CD4-positive, alpha-beta T cell (primary cell): ENCODE measurements around the gene SPINT2. TPM values are rescaled to one million over a fixed set of nuclear protein-coding genes. Genes with fewer than 3 reads are reported as not detected.

ENCODE experiments used
- ATAC-seq: fragments of 200-7000 bp; cut with Tn5 transposase; one replicate; pipeline ENCODE4 v1.10.0; 2022; ENCODE audit warnings: mild to moderate bottlenecking; ENCODE audit not compliant: poor library complexity
- CTCF ChIA-PET: fragments of 350-600 bp; sonication (Branson Sonifier 250); formaldehyde crosslinking; loops from one replicate; lab custom pipeline; 2021; ENCODE audit warnings: antibody characterized with exemption, inconsistent platforms; lab: Charles Lee
- POLR2A ChIA-PET: fragments of 350-600 bp; sonication (Branson Sonifier 250); formaldehyde crosslinking; loops from one replicate; lab custom pipeline; 2021; ENCODE audit warnings: antibody characterized with exemption, inconsistent platforms; lab: Charles Lee
- DNase-seq, 14 experiments: peaks; one replicate each; pipeline ENCODE4 v3.0.0-alpha.2; 2013 to 2020; ENCODE audit warnings: mixed read lengths in 2 of 14
- H3K27ac ChIP-seq, 2 donors: one replicate each; pipeline versions ENCODE4 v1.5.1 to v1.7.0; 2013; ENCODE audit warnings: low read length in 2 of 2, low read depth in 1 of 2, mild to moderate bottlenecking in 1 of 2
- H3K27me3 ChIP-seq, 2 experiments: 1 replicate in 1 of 2; 2 replicates in 1 of 2; pipeline versions ENCODE4 v1.6.1 to v1.7.0; 2013; ENCODE audit warnings: low read length in 2 of 2, control low read depth in 1 of 2, mild to moderate bottlenecking in 1 of 2, moderate library complexity in 1 of 2; ENCODE audit not compliant: insufficient read depth in 2 of 2, control insufficient read depth in 1 of 2
- H3K36me3 ChIP-seq: one replicate; pipeline ENCODE4 v1.6.1; 2013; ENCODE audit warnings: low read length, control low read depth; ENCODE audit not compliant: insufficient read depth
- H3K4me1 ChIP-seq: one replicate; pipeline ENCODE4 v1.6.1; 2013; ENCODE audit warnings: low read length, control low read depth; ENCODE audit not compliant: insufficient read depth
- H3K4me3 ChIP-seq: one replicate; pipeline ENCODE4 v1.5.1; 2013; ENCODE audit warnings: mild to moderate bottlenecking, low read length, moderate library complexity
- H3K9me3 ChIP-seq, 2 experiments: 1 replicate in 1 of 2; 2 replicates in 1 of 2; pipeline versions ENCODE4 v1.6.1 to v1.7.0; 2013; ENCODE audit warnings: low read length in 2 of 2, mild to moderate bottlenecking in 2 of 2, control low read depth in 1 of 2, moderate library complexity in 1 of 2; ENCODE audit not compliant: control insufficient read depth in 1 of 2, insufficient read depth in 1 of 2
- H3K27ac Mint-ChIP-seq: one replicate; pipeline ENCODE4 v1.8.0; 2020; ENCODE audit warnings: mixed read lengths
- H3K27me3 Mint-ChIP-seq: one replicate; pipeline ENCODE4 v1.8.0; 2021; ENCODE audit warnings: mixed read lengths
- H3K36me3 Mint-ChIP-seq: one replicate; pipeline ENCODE4 v1.8.0; 2021; ENCODE audit warnings: low read depth, mixed read lengths
- H3K4me1 Mint-ChIP-seq: one replicate; pipeline ENCODE4 v1.8.0; 2021; ENCODE audit warnings: low read depth, mixed read lengths
- H3K4me3 Mint-ChIP-seq: one replicate; pipeline ENCODE4 v1.8.0; 2020; ENCODE audit warnings: mild to moderate bottlenecking, mixed read lengths
- H3K9me3 Mint-ChIP-seq: one replicate; pipeline ENCODE4 v1.8.0; 2020; ENCODE audit warnings: mixed read lengths
- intact Hi-C, 2 experiments: fragments of 100-400 bp; cut with DNase I in 1 of 2; cut with micrococcal nuclease in 1 of 2; formaldehyde crosslinking; loops; one replicate each; pipeline versions ENCODE4 v1.15.1 to v1.9.0; 2023 to 2025; cut with DNase I, micrococcal nuclease
- total RNA-seq, 174 experiments: library from RNA in 2 of 174; stranded (reverse) in 2 of 174; gene quantifications; one replicate each; pipeline ENCODE4 v1.2.3 and lab custom pipeline; 2021 to 2026
- TF ChIP-seq, protein P1 (sequence below): fragments of 200-600 bp; IDR thresholded peaks from one replicate; pipeline ENCODE4 v1.8.0; 2022; ENCODE audit warnings: antibody characterized with exemption, mild to moderate bottlenecking

The SPINT2 gene
- total RNA-seq, 2 experiments from 2014 or later = 25.4 to 26.5 TPM

DNA sequence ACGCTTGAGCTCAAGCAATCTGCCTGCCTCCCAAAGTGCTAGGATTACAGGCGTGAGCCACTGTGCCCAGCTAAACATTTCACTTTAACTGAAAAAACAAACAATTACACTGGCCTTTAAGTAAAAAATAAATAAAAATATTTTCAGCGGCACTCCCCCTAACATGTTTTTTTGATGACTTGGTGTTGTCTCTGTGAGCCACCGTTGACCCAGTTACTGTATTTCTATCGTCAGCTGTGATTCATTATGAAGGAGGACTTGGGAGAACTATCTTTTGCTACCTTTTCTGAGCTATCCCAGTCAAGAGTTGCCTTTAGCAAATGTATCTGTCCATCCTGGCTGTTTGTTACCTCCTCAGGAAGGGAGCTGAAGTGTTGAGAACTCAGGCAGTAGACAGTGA, 21.2 kb downstream of the SPINT2 start:
- no peaks in the 10 kb centered on the region for H3K27me3 ChIP-seq
- intact Hi-C loops = no loop called here
- H3K4me3 ChIP-seq = no peak overlapping the region
- no peaks in the 10 kb centered on the region for H3K9me3 ChIP-seq
- ATAC-seq (no peak), DNase-seq (no peak)
- H3K27ac ChIP-seq = no peak overlapping the region
- Mint-ChIP-seq H3K36me3 (peaks cover 43% of the 10 kb centered on the region), H3K27me3 (no peaks in the 10 kb centered on the region), H3K27ac (no peak overlapping the region), H3K9me3 (no peaks in the 10 kb centered on the region), H3K4me1 (peaks cover 13% of the 10 kb centered on the region), H3K4me3 (no peak overlapping the region)
- TF ChIP-seq, protein P1, sequence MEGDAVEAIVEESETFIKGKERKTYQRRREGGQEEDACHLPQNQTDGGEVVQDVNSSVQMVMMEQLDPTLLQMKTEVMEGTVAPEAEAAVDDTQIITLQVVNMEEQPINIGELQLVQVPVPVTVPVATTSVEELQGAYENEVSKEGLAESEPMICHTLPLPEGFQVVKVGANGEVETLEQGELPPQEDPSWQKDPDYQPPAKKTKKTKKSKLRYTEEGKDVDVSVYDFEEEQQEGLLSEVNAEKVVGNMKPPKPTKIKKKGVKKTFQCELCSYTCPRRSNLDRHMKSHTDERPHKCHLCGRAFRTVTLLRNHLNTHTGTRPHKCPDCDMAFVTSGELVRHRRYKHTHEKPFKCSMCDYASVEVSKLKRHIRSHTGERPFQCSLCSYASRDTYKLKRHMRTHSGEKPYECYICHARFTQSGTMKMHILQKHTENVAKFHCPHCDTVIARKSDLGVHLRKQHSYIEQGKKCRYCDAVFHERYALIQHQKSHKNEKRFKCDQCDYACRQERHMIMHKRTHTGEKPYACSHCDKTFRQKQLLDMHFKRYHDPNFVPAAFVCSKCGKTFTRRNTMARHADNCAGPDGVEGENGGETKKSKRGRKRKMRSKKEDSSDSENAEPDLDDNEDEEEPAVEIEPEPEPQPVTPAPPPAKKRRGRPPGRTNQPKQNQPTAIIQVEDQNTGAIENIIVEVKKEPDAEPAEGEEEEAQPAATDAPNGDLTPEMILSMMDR = no peak
- no peaks in the 10 kb centered on the region for H3K4me1 ChIP-seq
- ChIA-PET POLR2A (no interaction called here), CTCF (no interaction called here)
- peaks cover 20% of the 10 kb centered on the region for H3K36me3 ChIP-seq

DNA sequence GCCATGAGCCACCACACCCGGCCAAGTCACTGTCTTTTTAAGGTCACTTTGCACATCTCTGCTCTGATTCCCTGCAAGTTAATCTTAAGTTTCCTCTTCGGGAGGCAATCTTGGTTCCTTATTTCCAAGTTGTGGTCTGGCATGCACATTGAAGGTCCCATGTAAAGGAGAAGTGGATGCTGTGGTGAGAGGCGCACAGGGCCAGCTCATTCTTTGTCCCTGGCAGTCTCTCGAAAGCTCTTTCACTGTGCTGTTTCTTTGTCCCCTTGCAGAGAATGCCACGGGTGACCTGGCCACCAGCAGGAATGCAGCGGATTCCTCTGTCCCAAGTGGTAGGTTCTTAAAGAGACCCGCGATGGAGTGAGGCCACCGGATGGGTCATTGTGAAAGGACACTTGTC, 23.2 kb downstream of the SPINT2 start:
- peaks cover 57% of the 10 kb centered on the region for H3K36me3 Mint-ChIP-seq
- intact Hi-C loops = no loop called here
- no peaks in the 10 kb centered on the region for H3K9me3 Mint-ChIP-seq

DNA sequence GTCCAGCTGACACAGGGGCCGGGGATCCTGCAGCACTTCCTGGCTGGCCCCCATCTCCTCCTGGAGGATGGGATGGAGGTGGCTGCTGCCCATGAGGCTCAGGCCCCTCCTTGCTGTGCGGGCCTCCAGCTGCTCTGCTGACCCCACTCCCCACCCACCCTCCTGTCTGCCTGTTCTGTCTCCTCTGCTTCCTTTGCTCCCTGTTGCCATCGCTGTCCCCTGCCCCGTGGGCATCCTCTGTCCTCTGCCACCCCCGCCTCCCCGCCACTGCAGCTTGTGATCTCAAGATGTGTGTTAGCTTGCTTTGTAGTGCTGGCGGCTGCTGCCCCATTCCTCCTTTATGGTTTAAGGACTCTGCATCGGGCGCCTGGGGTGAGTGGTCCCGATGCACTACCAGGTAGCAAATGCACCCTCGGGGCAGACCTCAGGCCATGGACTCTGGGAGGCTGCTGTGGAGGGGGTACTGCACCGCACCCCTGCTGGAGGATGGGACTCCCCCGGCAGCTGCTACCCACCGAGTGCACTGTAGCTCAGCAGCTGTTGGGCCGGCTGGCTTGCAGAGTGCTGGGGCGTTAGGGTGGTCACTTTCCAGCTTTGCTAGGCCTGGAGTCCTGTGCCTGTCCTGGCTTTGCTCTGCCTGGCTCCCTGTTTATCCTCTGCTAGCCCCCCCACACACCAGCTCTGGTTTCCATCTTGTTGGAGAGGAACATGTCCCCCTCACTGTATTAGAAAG, 23.9 kb downstream of the SPINT2 start:
- H3K27me3 Mint-ChIP-seq = no peaks in the 10 kb centered on the region
- no peak overlapping the region for H3K27ac Mint-ChIP-seq
- no peaks in the 10 kb centered on the region for H3K9me3 Mint-ChIP-seq
- TF ChIP-seq, protein P1 = no peak
- intact Hi-C loops = no loop called here
- peaks cover 28% of the 10 kb centered on the region for H3K36me3 ChIP-seq
- H3K27ac ChIP-seq = no peak overlapping the region
- ATAC-seq (no peak), DNase-seq (no peak)
- H3K4me3 ChIP-seq = no peak overlapping the region
- H3K4me3 Mint-ChIP-seq = no peak overlapping the region
- POLR2A ChIA-PET = interaction anchor here (1.3 kb wide), 1 partner anchor 24 kb away, joined by 3 read pairs; no protein-coding TSS in a partner anchor
- no peaks in the 10 kb centered on the region for H3K9me3 ChIP-seq
- H3K4me1 ChIP-seq = no peaks in the 10 kb centered on the region
- no peaks in the 10 kb centered on the region for H3K4me1 Mint-ChIP-seq
- no peaks in the 10 kb centered on the region for H3K27me3 ChIP-seq
- peaks cover 63% of the 10 kb centered on the region for H3K36me3 Mint-ChIP-seq
- CTCF ChIA-PET = no interaction called here

More for the DNA sequence above, 23.2 kb downstream of the SPINT2 start:
- ChIA-PET POLR2A (no interaction called here), CTCF (no interaction called here)
- H3K27ac ChIP-seq = no peak overlapping the region
- ATAC-seq (no peak), DNase-seq (peak in 3 of 14 experiments; percentile 23 to 47 (median 40))
- TF ChIP-seq, protein P1 = no peak
- H3K9me3 ChIP-seq = no peaks in the 10 kb centered on the region
- H3K4me3 ChIP-seq = no peak overlapping the region
- Mint-ChIP-seq H3K4me3 (no peak overlapping the region), H3K27ac (no peak overlapping the region), H3K4me1 (peaks cover under 1% of the 10 kb centered on the region), H3K27me3 (no peaks in the 10 kb centered on the region)
- no peaks in the 10 kb centered on the region for H3K4me1 ChIP-seq
- no peaks in the 10 kb centered on the region for H3K27me3 ChIP-seq
- H3K36me3 ChIP-seq = peaks cover 26% of the 10 kb centered on the region
